A673 (cell line): ENCODE results near the gene SEMA5A. TPM values are rescaled to one million over a fixed set of nuclear protein-coding genes. Genes with fewer than 3 reads are reported as not detected.

Experiments
- BruUV-seq: library from RNA; stranded (reverse); fragments of 400-500 nt; replicated peaks from 2 replicates; lab custom pipeline; 2021; lab: Mats Ljungman, UMichigan
- CTCF ChIA-PET: fragments of 300-600 bp; sonication (Branson Sonifier 250); formaldehyde crosslinking; loops from one replicate; lab custom pipeline; 2022; ENCODE audit warnings: antibody characterized with exemption; lab: Charles Lee
- POLR2A ChIA-PET: fragments of 300-600 bp; sonication (Branson Sonifier 250); formaldehyde crosslinking; loops from one replicate; lab custom pipeline; 2022; ENCODE audit warnings: antibody characterized with exemption; ENCODE audit not compliant: low non-redundant PET; lab: Charles Lee
- DNase-seq: peaks from one replicate; pipeline ENCODE4 v3.0.0-alpha.2; 2015; ENCODE audit warnings: low spot score
- H3K27ac ChIP-seq: fragments of 200-600 bp; sonication (generic); 2 replicates; pipeline ENCODE4 v1.5.1; 2016; ENCODE audit warnings: mixed run types, low read depth, mild to moderate bottlenecking, mixed read lengths, antibody characterized with exemption, low read length; ENCODE audit not compliant: poor library complexity, severe bottlenecking
- H3K27me3 ChIP-seq: fragments of 200-600 bp; sonication (generic); replicated peaks from 2 replicates; pipeline ENCODE4 v1.6.1; 2017; ENCODE audit warnings: mixed run types, low read depth, mild to moderate bottlenecking, mixed read lengths, antibody characterized with exemption, low read length; ENCODE audit not compliant: insufficient read depth, poor library complexity
- H3K36me3 ChIP-seq: fragments of 200-600 bp; sonication (generic); 2 replicates; pipeline ENCODE4 v1.6.1; 2016; ENCODE audit warnings: mixed run types, mild to moderate bottlenecking, mixed read lengths, antibody characterized with exemption, low read length; ENCODE audit not compliant: insufficient read depth, poor library complexity, severe bottlenecking
- H3K4me1 ChIP-seq: fragments of 200-600 bp; sonication (generic); 2 replicates; pipeline ENCODE4 v1.6.1; 2017; ENCODE audit warnings: mixed run types, mild to moderate bottlenecking, mixed read lengths, antibody characterized with exemption, low read length; ENCODE audit not compliant: insufficient read depth, poor library complexity, severe bottlenecking
- H3K4me3 ChIP-seq: fragments of 200-600 bp; sonication (generic); 2 replicates; pipeline ENCODE4 v1.5.1; 2016; ENCODE audit warnings: low read depth, mixed run types, mild to moderate bottlenecking, mixed read lengths, low read length; ENCODE audit not compliant: poor library complexity, severe bottlenecking
- H3K9me3 ChIP-seq: fragments of 200-600 bp; sonication (generic); 2 replicates; pipeline ENCODE4 v1.6.1; 2016; ENCODE audit warnings: mixed run types, low read depth, mild to moderate bottlenecking, mixed read lengths, antibody characterized with exemption, low read length; ENCODE audit not compliant: poor library complexity, severe bottlenecking
- CTCF ChIP-seq: fragments of 300-800, 200-600 bp; sonication (generic); conservative IDR thresholded peaks from 2 replicates; pipeline ENCODE4 v1.5.1; 2017; ENCODE audit warnings: low read depth, mild to moderate bottlenecking, antibody characterized with exemption, low read length, moderate library complexity, mixed read lengths
- EZH2 ChIP-seq: fragments of 200-600 bp; sonication (generic); IDR thresholded peaks from 2 replicates; pipeline ENCODE4 v1.6.1; 2017; ENCODE audit warnings: borderline replicate concordance, low read depth, mild to moderate bottlenecking, mixed read lengths, antibody characterized with exemption, low read length; ENCODE audit not compliant: poor library complexity, severe bottlenecking
- intact Hi-C: fragments of 100-400 bp; cut with micrococcal nuclease; formaldehyde crosslinking; loops from one replicate; pipeline ENCODE4 v1.10.0; 2022; ENCODE audit not compliant: unreplicated experiment
- total RNA-seq: library from RNA; stranded (reverse); gene quantifications from 2 replicates; pipeline ENCODE4 v1.2.3, GENCODE V29; 2021

The SEMA5A gene
- total RNA-seq, 1 experiment from 2014 or later = 0.17 TPM

- Histone ChIP-seq H3K4me3 (no peak overlapping the region), H3K36me3 (no peaks in the 10 kb centered on the region), H3K9me3 (no peaks in the 10 kb centered on the region), H3K27me3 (peaks cover 16% of the 10 kb centered on the region), H3K27ac (no peak overlapping the region), H3K4me1 (no peaks in the 10 kb centered on the region)
- no TSS peak for BruUV-seq
- POLR2A ChIA-PET = no interaction called here
- TF ChIP-seq CTCF = no peak
- no peak for TF ChIP-seq EZH2
- DNase-seq = no peak
- CTCF ChIA-PET = no interaction called here
- intact Hi-C loops = no loop called here
Measured at GRCh38 chr5:9538504-9538903, 7.4 kb downstream of the SEMA5A start.

GRCh38 chr5:9537223-9538141, 8.4 kb downstream of the SEMA5A start:
- Histone ChIP-seq H3K27ac (no peak overlapping the region), H3K4me1 (no peaks in the 10 kb centered on the region), H3K27me3 (peaks cover 16% of the 10 kb centered on the region), H3K4me3 (no peak overlapping the region), H3K9me3 (no peaks in the 10 kb centered on the region), H3K36me3 (no peaks in the 10 kb centered on the region)
- ChIA-PET CTCF (no interaction called here), POLR2A (no interaction called here)
- intact Hi-C loops = no loop called here
- TF ChIP-seq EZH2 (no peak), CTCF (no peak)
- no peak for DNase-seq
- BruUV-seq = no TSS peak

GRCh38 chr5:9536717-9537116, 9.2 kb downstream of the SEMA5A start:
- no peak for DNase-seq
- no peak for TF ChIP-seq EZH2
- TF ChIP-seq CTCF = no peak
- ChIA-PET CTCF (no interaction called here), POLR2A (no interaction called here)
- no peaks in the 10 kb centered on the region for H3K9me3 ChIP-seq
- no peak overlapping the region for H3K27ac ChIP-seq
- H3K27me3 ChIP-seq = peaks cover 11% of the 10 kb centered on the region
- H3K36me3 ChIP-seq = no peaks in the 10 kb centered on the region
- H3K4me3 ChIP-seq = no peak overlapping the region
- no TSS peak for BruUV-seq
- intact Hi-C loops = no loop called here
- no peaks in the 10 kb centered on the region for H3K4me1 ChIP-seq
